Stimulated activated naive B cell treated with anti-CD40 and anti-IgM and Interleukin-4, amounts not matched to agents 10 μg/mL and 1 μg/mL and 100 μg/mL, for 72 hours (primary cell): Measurements from ENCODE around the gene TRIM15.
"Not testable (repeated sequence)": the region's sequence is repeated elsewhere in the genome, so short reads cannot be mapped to it uniquely, and the experiment has no call there.

ENCODE experiments used
- ATAC-seq, 2 donors: fragments of 150-1000 bp; cut with Tn5 transposase; replicated peaks; 2 replicates each; pipeline ENCODE4 v1.10.0; 2021; ENCODE audit warnings: moderate library complexity in 1 of 2
- DNase-seq: peaks from one replicate; pipeline ENCODE4 v3.0.0; 2021
- H3K27ac Mint-ChIP-seq: one replicate; pipeline ENCODE4 v1.8.0; 2022; ENCODE audit warnings: mild to moderate bottlenecking, mixed read lengths
- H3K27me3 Mint-ChIP-seq, 2 donors: one replicate each; pipeline ENCODE4 v1.8.0; 2022; ENCODE audit warnings: mixed read lengths in 2 of 2
- H3K36me3 Mint-ChIP-seq, 2 donors: one replicate each; pipeline ENCODE4 v1.8.0; 2022; ENCODE audit warnings: mixed read lengths in 2 of 2, mild to moderate bottlenecking in 1 of 2
- H3K4me1 Mint-ChIP-seq, 2 donors: one replicate each; pipeline ENCODE4 v1.8.0; 2022; ENCODE audit warnings: mixed read lengths in 2 of 2, mild to moderate bottlenecking in 1 of 2
- H3K4me3 Mint-ChIP-seq, 2 donors: one replicate each; pipeline ENCODE4 v1.8.0; 2022; ENCODE audit warnings: mild to moderate bottlenecking in 2 of 2, mixed read lengths in 2 of 2, moderate library complexity in 1 of 2
- H3K9me3 Mint-ChIP-seq, 2 donors: one replicate each; pipeline ENCODE4 v1.8.0; 2022; ENCODE audit warnings: mixed read lengths in 2 of 2, mild to moderate bottlenecking in 1 of 2

TRIM15 gene

GRCh38 chr6:30163918-30164654 lies 740 bp downstream of the TRIM15 start:
- Mint-ChIP-seq H3K27me3 (peaks cover 55% of the 10 kb centered on the region in 2 donors), H3K9me3 (no peaks in the 10 kb centered on the region), H3K4me3 (no peak overlapping the region), H3K36me3 (no peaks in the 10 kb centered on the region), H3K27ac (no peak overlapping the region), H3K4me1 (no peaks in the 10 kb centered on the region)
- ATAC-seq = no peak
- DNase-seq = no peak

GRCh38 chr6:30164714-30165113 lies 1.4 kb downstream of the TRIM15 start:
- Mint-ChIP-seq H3K4me1 (no peaks in the 10 kb centered on the region), H3K27me3 (peaks cover 54 to 58% of the 10 kb centered on the region in 2 donors), H3K9me3 (no peaks in the 10 kb centered on the region), H3K36me3 (no peaks in the 10 kb centered on the region), H3K4me3 (no peak overlapping the region), H3K27ac (no peak overlapping the region)
- DNase-seq (no peak), ATAC-seq (no peak)

- not testable (repeated sequence) for H3K36me3 Mint-ChIP-seq, ATAC-seq, H3K4me3 Mint-ChIP-seq, H3K9me3 Mint-ChIP-seq, H3K4me1 Mint-ChIP-seq, H3K27ac Mint-ChIP-seq, DNase-seq
- peaks cover 53 to 58% of the 10 kb centered on the region in 2 donors for H3K27me3 Mint-ChIP-seq
These were observed 1.9 kb downstream of the TRIM15 start for GRCh38 chr6:30165238-30165637.

- ATAC-seq (no peak), DNase-seq (no peak)
- Mint-ChIP-seq H3K4me3 (no peak overlapping the region), H3K27ac (no peak overlapping the region), H3K9me3 (no peaks in the 10 kb centered on the region), H3K4me1 (peaks cover 6 to 7% of the 10 kb centered on the region in 2 donors), H3K27me3 (peaks cover 56 to 68% of the 10 kb centered on the region in 2 donors), H3K36me3 (no peaks in the 10 kb centered on the region)
These were observed 3.8 kb downstream of the TRIM15 start for GRCh38 chr6:30167101-30167500.

GRCh38 chr6:30168741-30169140 lies 5.4 kb downstream of the TRIM15 start:
- Mint-ChIP-seq H3K9me3 (no peaks in the 10 kb centered on the region), H3K27me3 (peaks cover 63 to 78% of the 10 kb centered on the region in 2 donors), H3K4me3 (no peak overlapping the region), H3K27ac (no peak overlapping the region), H3K4me1 (peaks cover 6 to 7% of the 10 kb centered on the region in 2 donors), H3K36me3 (no peaks in the 10 kb centered on the region)
- no peak for ATAC-seq
- no peak for DNase-seq

GRCh38 chr6:30169658-30170614 lies 6.6 kb downstream of the TRIM15 start:
- peaks cover 57 to 74% of the 10 kb centered on the region in 2 donors for H3K27me3 Mint-ChIP-seq
- H3K4me1 Mint-ChIP-seq = peaks cover 7 to 10% of the 10 kb centered on the region in 2 donors
- H3K36me3 Mint-ChIP-seq = no peaks in the 10 kb centered on the region
- ATAC-seq (peak; percentile 85 to 89), DNase-seq (no peak)
- no peak overlapping the region for H3K27ac Mint-ChIP-seq
- H3K9me3 Mint-ChIP-seq = no peaks in the 10 kb centered on the region
- no peak overlapping the region for H3K4me3 Mint-ChIP-seq

GRCh38 chr6:30171677-30172471 lies 8.5 kb downstream of the TRIM15 start:
- peak overlapping the region; percentile 69 to 75 for H3K4me3 Mint-ChIP-seq
- no peaks in the 10 kb centered on the region for H3K36me3 Mint-ChIP-seq
- H3K9me3 Mint-ChIP-seq = no peaks in the 10 kb centered on the region
- DNase-seq (no peak), ATAC-seq (peak; percentile 52 to 55)
- no peak overlapping the region for H3K27ac Mint-ChIP-seq
- H3K4me1 Mint-ChIP-seq = peaks cover 7 to 11% of the 10 kb centered on the region in 2 donors
- peaks cover 58 to 78% of the 10 kb centered on the region in 2 donors for H3K27me3 Mint-ChIP-seq

GRCh38 chr6:30172681-30173080 lies 9.3 kb downstream of the TRIM15 start:
- Mint-ChIP-seq H3K36me3 (no peaks in the 10 kb centered on the region), H3K4me1 (peaks cover 7 to 11% of the 10 kb centered on the region in 2 donors), H3K27me3 (peaks cover 61 to 83% of the 10 kb centered on the region in 2 donors), H3K4me3 (peak overlapping the region; percentile 41 to 75), H3K27ac (no peak overlapping the region), H3K9me3 (no peaks in the 10 kb centered on the region)
- DNase-seq (no peak), ATAC-seq (no peak)

- Mint-ChIP-seq H3K27ac (no peak overlapping the region), H3K4me1 (peaks cover 4 to 11% of the 10 kb centered on the region in 2 donors), H3K27me3 (peaks cover 50 to 74% of the 10 kb centered on the region in 2 donors), H3K4me3 (no peak overlapping the region), H3K9me3 (peaks cover 2 to 6% of the 10 kb centered on the region in 2 donors), H3K36me3 (no peaks in the 10 kb centered on the region)
- ATAC-seq = no peak
- DNase-seq = no peak
These were observed 12.4 kb downstream of the TRIM15 start for GRCh38 chr6:30175765-30176164.

- H3K27ac Mint-ChIP-seq = no peak overlapping the region
- ATAC-seq (no peak), DNase-seq (no peak)
- peaks cover 0 to 5% of the 10 kb centered on the region in 2 donors for H3K4me1 Mint-ChIP-seq
- no peak overlapping the region for H3K4me3 Mint-ChIP-seq
- peaks cover 33 to 49% of the 10 kb centered on the region in 2 donors for H3K27me3 Mint-ChIP-seq
- no peaks in the 10 kb centered on the region for H3K36me3 Mint-ChIP-seq
- H3K9me3 Mint-ChIP-seq = peaks cover 6 to 8% of the 10 kb centered on the region in 2 donors
These were observed 15.5 kb downstream of the TRIM15 start for GRCh38 chr6:30178837-30179236.

- peaks cover 7 to 11% of the 10 kb centered on the region in 2 donors for H3K36me3 Mint-ChIP-seq
- no peak overlapping the region for H3K4me3 Mint-ChIP-seq
- ATAC-seq = no peak
- peaks cover 6 to 8% of the 10 kb centered on the region in 2 donors for H3K9me3 Mint-ChIP-seq
- H3K4me1 Mint-ChIP-seq = peaks cover 0 to 2% of the 10 kb centered on the region in 2 donors
- H3K27ac Mint-ChIP-seq = no peak overlapping the region
- H3K27me3 Mint-ChIP-seq = peaks cover 33 to 43% of the 10 kb centered on the region in 2 donors
- no peak for DNase-seq
These were observed 16.8 kb downstream of the TRIM15 start for GRCh38 chr6:30180145-30180544.

- no peak for DNase-seq
- Mint-ChIP-seq H3K27ac (peak overlapping the region; percentile 60), H3K36me3 (peaks cover 37% of the 10 kb centered on the region in 2 donors), H3K4me3 (no peak overlapping the region), H3K27me3 (peaks cover under 1 to 2% of the 10 kb centered on the region in 2 donors), H3K4me1 (peaks cover 0 to 2% of the 10 kb centered on the region in 2 donors), H3K9me3 (peaks cover under 1 to 7% of the 10 kb centered on the region in 2 donors)
- ATAC-seq = no peak
These were observed 21.2 kb downstream of the TRIM15 start for GRCh38 chr6:30184417-30185031.

- H3K27ac Mint-ChIP-seq = peak overlapping the region; percentile 65
- peaks cover 0 to 5% of the 10 kb centered on the region in 2 donors for H3K9me3 Mint-ChIP-seq
- H3K4me3 Mint-ChIP-seq = no peak overlapping the region
- no peaks in the 10 kb centered on the region for H3K27me3 Mint-ChIP-seq
- H3K36me3 Mint-ChIP-seq = peaks cover 44 to 48% of the 10 kb centered on the region in 2 donors
- DNase-seq (no peak), ATAC-seq (no peak)
- peaks cover 0 to 2% of the 10 kb centered on the region in 2 donors for H3K4me1 Mint-ChIP-seq
These were observed 22.6 kb downstream of the TRIM15 start for GRCh38 chr6:30185846-30186484.
